ENCODE data around the gene BRINP2. TPM values are rescaled to one million over a fixed set of nuclear protein-coding genes. Genes with fewer than 3 reads are reported as not detected.

BRINP2 gene
- total RNA-seq, 1 donor, result not detected

DNA sequence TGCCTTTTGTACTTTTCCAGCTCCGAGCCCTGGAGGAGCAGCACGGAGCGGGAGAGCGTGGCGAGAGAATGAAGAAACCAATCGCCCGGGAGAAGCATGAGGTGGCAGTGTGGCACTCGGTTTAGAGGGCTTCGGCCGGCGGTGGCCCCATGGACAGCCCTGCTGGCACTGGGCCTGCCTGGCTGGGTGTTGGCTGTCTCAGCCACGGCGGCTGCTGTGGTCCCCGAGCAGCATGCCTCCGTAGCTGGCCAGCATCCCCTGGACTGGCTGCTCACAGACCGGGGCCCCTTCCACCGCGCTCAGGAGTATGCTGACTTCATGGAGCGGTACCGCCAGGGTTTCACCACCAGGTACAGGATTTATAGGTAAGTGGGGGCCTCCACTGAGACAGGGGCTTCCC, 59.0 kb downstream of the BRINP2 start:
- Histone ChIP-seq H3K79me2 (ENCODE audit: insufficient read depth, low read length) (no peaks in the 10 kb centered on the region), H3K9me3 (ENCODE audit: low read depth, low read length) (no peaks in the 10 kb centered on the region), H3K4me1 (ENCODE audit: insufficient read depth, low read length) (no peaks in the 10 kb centered on the region), H3K27me3 (ENCODE audit: insufficient read depth, low read length) (peaks cover 5% of the 10 kb centered on the region), H3K27ac (ENCODE audit: low read depth, low read length) (no peak overlapping the region), H4K20me1 (ENCODE audit: insufficient read depth, low read length) (no peaks in the 10 kb centered on the region), H3K36me3 (ENCODE audit: insufficient read depth, low read length) (no peaks in the 10 kb centered on the region), H3K4me2 (ENCODE audit: insufficient read depth, low read length) (no peak overlapping the region), H3K4me3 (ENCODE audit: insufficient read depth, low read length) (no peak overlapping the region), H2AFZ (ENCODE audit: low read length) (no peak overlapping the region)
- TF ChIP-seq, protein P1, sequence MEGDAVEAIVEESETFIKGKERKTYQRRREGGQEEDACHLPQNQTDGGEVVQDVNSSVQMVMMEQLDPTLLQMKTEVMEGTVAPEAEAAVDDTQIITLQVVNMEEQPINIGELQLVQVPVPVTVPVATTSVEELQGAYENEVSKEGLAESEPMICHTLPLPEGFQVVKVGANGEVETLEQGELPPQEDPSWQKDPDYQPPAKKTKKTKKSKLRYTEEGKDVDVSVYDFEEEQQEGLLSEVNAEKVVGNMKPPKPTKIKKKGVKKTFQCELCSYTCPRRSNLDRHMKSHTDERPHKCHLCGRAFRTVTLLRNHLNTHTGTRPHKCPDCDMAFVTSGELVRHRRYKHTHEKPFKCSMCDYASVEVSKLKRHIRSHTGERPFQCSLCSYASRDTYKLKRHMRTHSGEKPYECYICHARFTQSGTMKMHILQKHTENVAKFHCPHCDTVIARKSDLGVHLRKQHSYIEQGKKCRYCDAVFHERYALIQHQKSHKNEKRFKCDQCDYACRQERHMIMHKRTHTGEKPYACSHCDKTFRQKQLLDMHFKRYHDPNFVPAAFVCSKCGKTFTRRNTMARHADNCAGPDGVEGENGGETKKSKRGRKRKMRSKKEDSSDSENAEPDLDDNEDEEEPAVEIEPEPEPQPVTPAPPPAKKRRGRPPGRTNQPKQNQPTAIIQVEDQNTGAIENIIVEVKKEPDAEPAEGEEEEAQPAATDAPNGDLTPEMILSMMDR (IDR thresholded peaks at IDR 0.05; ENCODE audit: extremely low read depth, low read depth, low read length), result no peak
- DNase-seq (ENCODE audit: insufficient read length, low spot score, missing footprints), result no peak

DNA sequence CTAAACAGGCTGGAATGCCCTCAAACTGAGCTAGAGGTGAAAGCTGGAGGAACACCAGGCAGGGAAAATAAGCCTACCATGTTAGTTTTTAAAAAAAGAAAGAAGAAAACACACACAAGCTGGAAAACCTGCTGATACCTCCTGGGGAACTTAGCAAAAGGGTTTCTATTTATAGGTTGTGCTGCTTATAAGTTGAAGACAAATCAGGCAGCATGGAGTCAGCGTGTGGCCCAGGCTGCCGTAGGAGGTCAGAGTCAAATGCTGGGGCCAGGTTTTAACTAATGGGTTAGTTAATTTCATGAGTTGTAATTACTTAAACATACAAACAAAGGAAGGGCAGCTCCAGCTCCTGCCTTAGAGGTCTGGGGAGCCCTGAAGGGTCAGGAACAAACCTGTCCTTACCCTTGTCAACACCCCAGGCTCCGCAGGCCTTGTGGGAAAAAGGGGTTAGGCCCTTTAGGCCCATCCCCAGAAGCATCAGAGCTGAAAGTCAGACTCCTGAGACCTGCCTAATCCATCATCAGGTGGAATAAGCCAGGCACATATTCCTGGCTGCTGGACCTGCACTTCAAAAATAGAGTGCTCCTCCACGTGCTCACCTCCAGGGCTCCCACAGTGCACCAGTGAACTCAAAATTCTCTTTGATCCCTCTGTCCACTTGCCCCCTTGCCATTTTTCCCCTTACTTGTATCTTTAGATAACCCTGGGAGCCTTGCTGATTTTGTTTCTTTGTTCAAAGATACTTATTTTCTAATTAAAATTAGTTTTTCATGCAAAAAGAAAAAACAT, 59.7 kb downstream of the BRINP2 start:
- Histone ChIP-seq H3K4me1 (ENCODE audit: insufficient read depth, low read length) (no peaks in the 10 kb centered on the region), H3K9me3 (ENCODE audit: low read depth, low read length) (no peaks in the 10 kb centered on the region), H3K4me3 (ENCODE audit: insufficient read depth, low read length) (no peak overlapping the region), H3K4me2 (ENCODE audit: insufficient read depth, low read length) (no peak overlapping the region), H3K27me3 (ENCODE audit: insufficient read depth, low read length) (peaks cover 5% of the 10 kb centered on the region), H3K79me2 (ENCODE audit: insufficient read depth, low read length) (no peaks in the 10 kb centered on the region), H2AFZ (ENCODE audit: low read length) (no peak overlapping the region), H4K20me1 (ENCODE audit: insufficient read depth, low read length) (no peaks in the 10 kb centered on the region), H3K27ac (ENCODE audit: low read depth, low read length) (no peak overlapping the region), H3K36me3 (ENCODE audit: insufficient read depth, low read length) (no peaks in the 10 kb centered on the region)
- no peak for DNase-seq (ENCODE audit: insufficient read length, low spot score, missing footprints)
- TF ChIP-seq, protein P1 (IDR thresholded peaks at IDR 0.05; ENCODE audit: extremely low read depth, low read depth, low read length), result no peak

DNA sequence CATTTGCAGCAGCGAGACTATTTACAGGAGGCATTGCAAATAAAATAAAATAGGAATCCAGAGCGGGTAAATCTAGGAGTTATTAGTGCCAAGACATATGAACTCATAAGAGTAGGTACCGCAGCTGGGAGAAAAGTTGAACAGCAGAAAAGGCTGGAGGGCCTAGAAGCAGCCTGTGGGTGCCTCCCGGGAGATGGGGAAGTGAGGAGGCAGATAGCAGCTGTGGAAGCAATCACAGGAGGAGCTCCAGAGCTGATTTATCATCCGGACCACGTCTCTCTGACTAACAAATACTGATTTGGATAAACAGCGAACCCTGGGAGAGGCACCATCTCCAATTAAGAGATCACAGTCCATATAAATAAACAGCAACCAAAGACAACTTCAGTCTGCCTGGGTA, 64.6 kb downstream of the BRINP2 start:
- DNase-seq (ENCODE audit: insufficient read length, low spot score, missing footprints), result no peak
- H3K4me2 ChIP-seq (ENCODE audit: insufficient read depth, low read length), result no peak overlapping the region
- H3K27ac ChIP-seq (ENCODE audit: low read depth, low read length), result no peak overlapping the region
- no peaks in the 10 kb centered on the region for H3K4me1 ChIP-seq (ENCODE audit: insufficient read depth, low read length)
- H3K36me3 ChIP-seq (ENCODE audit: insufficient read depth, low read length), result no peaks in the 10 kb centered on the region
- H3K27me3 ChIP-seq (ENCODE audit: insufficient read depth, low read length), result peaks cover 5% of the 10 kb centered on the region
- H3K4me3 ChIP-seq (ENCODE audit: insufficient read depth, low read length), result no peak overlapping the region
- no peaks in the 10 kb centered on the region for H3K79me2 ChIP-seq (ENCODE audit: insufficient read depth, low read length)
- H2AFZ ChIP-seq (ENCODE audit: low read length), result no peak overlapping the region
- no peaks in the 10 kb centered on the region for H3K9me3 ChIP-seq (ENCODE audit: low read depth, low read length)
- TF ChIP-seq, protein P1 (IDR thresholded peaks at IDR 0.05; ENCODE audit: extremely low read depth, low read depth, low read length), result no peak
- no peaks in the 10 kb centered on the region for H4K20me1 ChIP-seq (ENCODE audit: insufficient read depth, low read length)

DNA sequence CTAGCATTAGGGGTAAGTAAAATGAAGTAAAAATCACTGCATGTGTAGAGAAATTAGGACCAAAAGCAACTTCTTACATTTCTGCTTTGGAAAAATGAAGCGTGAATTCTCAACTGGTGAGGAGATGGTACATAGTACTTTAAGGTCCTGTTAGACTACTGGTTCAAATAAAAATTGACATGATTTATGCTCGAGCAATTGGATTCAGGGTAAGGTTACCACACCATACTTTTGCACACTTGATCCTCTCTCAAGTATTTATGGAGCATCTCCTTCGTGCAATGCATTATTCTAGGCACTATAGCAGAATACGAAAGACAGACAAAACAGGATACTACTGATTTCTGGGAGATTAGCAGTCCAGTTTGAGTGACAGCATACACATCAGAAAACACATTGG, 66.2 kb downstream of the BRINP2 start:
- Histone ChIP-seq H3K27ac (ENCODE audit: low read depth, low read length) (no peak overlapping the region), H3K27me3 (ENCODE audit: insufficient read depth, low read length) (peaks cover 5% of the 10 kb centered on the region), H4K20me1 (ENCODE audit: insufficient read depth, low read length) (no peaks in the 10 kb centered on the region), H3K9me3 (ENCODE audit: low read depth, low read length) (no peaks in the 10 kb centered on the region), H2AFZ (ENCODE audit: low read length) (no peak overlapping the region), H3K4me1 (ENCODE audit: insufficient read depth, low read length) (no peaks in the 10 kb centered on the region), H3K36me3 (ENCODE audit: insufficient read depth, low read length) (no peaks in the 10 kb centered on the region), H3K4me3 (ENCODE audit: insufficient read depth, low read length) (no peak overlapping the region), H3K79me2 (ENCODE audit: insufficient read depth, low read length) (no peaks in the 10 kb centered on the region), H3K4me2 (ENCODE audit: insufficient read depth, low read length) (no peak overlapping the region)
- no peak for DNase-seq (ENCODE audit: insufficient read length, low spot score, missing footprints)
- TF ChIP-seq, protein P1 (IDR thresholded peaks at IDR 0.05; ENCODE audit: extremely low read depth, low read depth, low read length), result no peak

All from osteoblast (primary cell).